Activated T-cell treated with anti-CD3 and anti-CD28 coated beads, Interleukin-2, amount 50 U/mL, for 72 hours (primary cell): Measurements from ENCODE around the gene EIF4EBP3. TPM values are rescaled to one million over a fixed set of nuclear protein-coding genes. Genes with fewer than 3 reads are reported as not detected.

ENCODE experiments used
- ATAC-seq, 2 donors: fragments of 150-1000 bp; cut with Tn5 transposase; replicated peaks in 1 of 2; 2 replicates each; pipeline ENCODE4 v1.10.0; 2021; ENCODE audit warnings: moderate library complexity in 2 of 2, mild to moderate bottlenecking in 1 of 2
- DNase-seq, 2 donors: peaks; one replicate each; pipeline ENCODE4 v3.0.0; 2021 to 2022; ENCODE audit warnings: mixed read lengths in 1 of 2
- H3K27ac Mint-ChIP-seq: one replicate; pipeline ENCODE4 v1.8.0; 2022; ENCODE audit warnings: mild to moderate bottlenecking, moderate library complexity, mixed read lengths
- H3K27me3 Mint-ChIP-seq: one replicate; pipeline ENCODE4 v1.8.0; 2022; ENCODE audit warnings: low read depth, mixed read lengths
- H3K36me3 Mint-ChIP-seq, 2 donors: one replicate each; pipeline ENCODE4 v1.8.0; 2022; ENCODE audit warnings: mixed read lengths in 2 of 2, mild to moderate bottlenecking in 1 of 2; ENCODE audit not compliant: insufficient read depth in 2 of 2
- H3K4me1 Mint-ChIP-seq: one replicate; pipeline ENCODE4 v1.8.0; 2022; ENCODE audit warnings: low read depth, mixed read lengths
- H3K4me3 Mint-ChIP-seq, 2 donors: one replicate each; pipeline ENCODE4 v1.8.0; 2022; ENCODE audit warnings: mild to moderate bottlenecking in 2 of 2, mixed read lengths in 2 of 2, moderate library complexity in 2 of 2
- H3K9me3 Mint-ChIP-seq, 2 donors: one replicate each; pipeline ENCODE4 v1.8.0; 2022; ENCODE audit warnings: mixed read lengths in 2 of 2
- total RNA-seq, 2 donors: library from RNA; stranded (reverse); gene quantifications; one replicate each; pipeline ENCODE4 v1.2.3, GENCODE V29; 2022

The EIF4EBP3 gene
- total RNA-seq, 2 donors from 2014 or later = 14.4 to 16.8 TPM

- Mint-ChIP-seq H3K9me3 (no peaks in the 10 kb centered on the region), H3K36me3 (no peaks in the 10 kb centered on the region), H3K4me3 (no peak overlapping the region), H3K27ac (no peak overlapping the region), H3K4me1 (peaks cover 13% of the 10 kb centered on the region), H3K27me3 (no peaks in the 10 kb centered on the region)
- ATAC-seq (no peak), DNase-seq (no peak)
Observed at GRCh38 chr5:140596321-140596741, 48.9 kb downstream of the EIF4EBP3 start.

- Mint-ChIP-seq H3K27ac (no peak overlapping the region), H3K9me3 (no peaks in the 10 kb centered on the region), H3K4me3 (no peak overlapping the region)
Observed at GRCh38 chr5:140598836-140599235, 51.4 kb downstream of the EIF4EBP3 start.

More at GRCh38 chr5:140598836-140599235, 51.4 kb downstream of the EIF4EBP3 start:
- peaks cover 13% of the 10 kb centered on the region for H3K4me1 Mint-ChIP-seq
- ATAC-seq = no peak
- no peak for DNase-seq
- H3K27me3 Mint-ChIP-seq = no peaks in the 10 kb centered on the region
- H3K36me3 Mint-ChIP-seq = no peaks in the 10 kb centered on the region

Other genes with a start within 250 kb of the EIF4EBP3 start
- 10 to 100 TPM; 56.3 to 57.9 TPM for gene PFDN1, start 244.6 kb upstream of the EIF4EBP3 start, total RNA-seq
- 10 to 100 TPM in 1 of 2 donors, 1 to 10 TPM in 1; 9.6 to 13.6 TPM for gene HBEGF, start 201.1 kb upstream of the EIF4EBP3 start, total RNA-seq
- gene SLC4A9, start 187.5 kb upstream of the EIF4EBP3 start, total RNA-seq = under 1 TPM; 0.07 to 0.56 TPM
- gene ANKHD1, start 145.8 kb upstream of the EIF4EBP3 start, total RNA-seq = 100 to 1,000 TPM; 122 to 140 TPM
- gene SRA1, start 9.8 kb downstream of the EIF4EBP3 start, total RNA-seq = 10 to 100 TPM; 50.8 to 61.1 TPM
- 10 to 100 TPM; 33.8 to 38.2 TPM for gene APBB3, start 16.9 kb downstream of the EIF4EBP3 start, total RNA-seq
- gene SLC35A4, start 17.2 kb downstream of the EIF4EBP3 start, total RNA-seq = 10 to 100 TPM; 52.7 to 69.3 TPM
- gene CD14, start 85.5 kb downstream of the EIF4EBP3 start, total RNA-seq = under 1 TPM in 1 of 2 donors, not detected in 1; 0.41 TPM
- 10 to 100 TPM; 31.8 to 35.0 TPM for gene TMCO6, start 91.8 kb downstream of the EIF4EBP3 start, total RNA-seq
- gene NDUFA2, start 100.0 kb downstream of the EIF4EBP3 start, total RNA-seq = 10 to 100 TPM; 43.3 to 51.6 TPM
- 100 to 1,000 TPM; 121 to 129 TPM for gene IK, start 100.2 kb downstream of the EIF4EBP3 start, total RNA-seq
- gene WDR55, start 117.2 kb downstream of the EIF4EBP3 start, total RNA-seq = 10 to 100 TPM; 24.3 to 30.2 TPM
- gene DND1, start 125.9 kb downstream of the EIF4EBP3 start, total RNA-seq = 1 to 10 TPM; 3.7 to 4.6 TPM
- 10 to 100 TPM; 78.4 to 85.1 TPM for gene HARS1, start 143.7 kb downstream of the EIF4EBP3 start, total RNA-seq
- gene HARS2, start 143.8 kb downstream of the EIF4EBP3 start, total RNA-seq = 10 to 100 TPM; 31.2 to 31.3 TPM
- gene ZMAT2, start 152.8 kb downstream of the EIF4EBP3 start, total RNA-seq = 10 to 100 TPM; 44.9 to 53.7 TPM
- gene PCDHA1, start 238.5 kb downstream of the EIF4EBP3 start, total RNA-seq = not detected
- gene PCDHA2, start 247.2 kb downstream of the EIF4EBP3 start, total RNA-seq = not detected